ENCODE results near the gene TRPV4. TPM values are rescaled to one million over a fixed set of nuclear protein-coding genes. Genes with fewer than 3 reads are reported as not detected.

Gene TRPV4
- total and polyA plus RNA-seq, 2 experiments from 2014 or later = 0.66 to 1.1 TPM

- no peak for TF ChIP-seq ZNF462 (CRISPR knock-in tag; IDR thresholded peaks at IDR 0.05)
These were observed 5.3 kb downstream of the TRPV4 start (continued) for GRCh38 chr12:109827566-109828550.

- H3K4me1 ChIP-seq (ENCODE audit: insufficient read depth) = no peaks in the 10 kb centered on the region
- no peak overlapping the region for H3K4me3 ChIP-seq
- no peaks in the 10 kb centered on the region for H3K9me3 Mint-ChIP-seq
- no peaks in the 10 kb centered on the region for H3K9me2 ChIP-seq (ENCODE audit: insufficient read depth)
- no peaks in the 10 kb centered on the region for H3K36me3 Mint-ChIP-seq (ENCODE audit: low read depth)
- H3K27me3 Mint-ChIP-seq (ENCODE audit: insufficient read depth, low read depth, poor library complexity) = peaks cover 3% of the 10 kb centered on the region
- no peaks in the 10 kb centered on the region for H3K27me3 ChIP-seq (ENCODE audit: insufficient read depth)
- DNase-seq (ENCODE audit: low spot score) = no peak
- no peak overlapping the region for H3K4me2 ChIP-seq
- H3K4me1 Mint-ChIP-seq = peaks cover 10% of the 10 kb centered on the region; the same call in 2 of the 3 replicates
- no peaks in the 10 kb centered on the region for H4K20me1 ChIP-seq (replicated peaks; ENCODE audit: insufficient read depth)
- H3K27ac Mint-ChIP-seq = no peak overlapping the region
- no peak overlapping the region for H3K4me3 Mint-ChIP-seq
- H3F3A ChIP-seq (replicated peaks; ENCODE audit: low read depth) = no peaks in the 10 kb centered on the region
- no peaks in the 10 kb centered on the region for H3K79me2 ChIP-seq (replicated peaks; ENCODE audit: insufficient read depth)
- no peak overlapping the region for H3K27ac ChIP-seq (ENCODE audit: low read depth)
- no peak overlapping the region for H2AFZ ChIP-seq
- no peak for ATAC-seq
- H3K36me3 ChIP-seq (ENCODE audit: insufficient read depth) = no peaks in the 10 kb centered on the region
- no peak for TF ChIP-seq ZNF462 (CRISPR knock-in tag; IDR thresholded peaks at IDR 0.05)
- TF ChIP-seq ETS1 (IDR thresholded peaks at IDR 0.05) = no peak
- no peak for TF ChIP-seq STAT1 (IDR thresholded peaks at IDR 0.05; ENCODE audit: unreplicated experiment)
- no peak for TF ChIP-seq CREB1 (CRISPR knock-in tag; IDR thresholded peaks at IDR 0.05; ENCODE audit: low read depth)
- TF ChIP-seq JUNB (IDR thresholded peaks at IDR 0.05; ENCODE audit: unreplicated experiment) = no peak
- TF ChIP-seq EZH2 (IDR thresholded peaks at IDR 0.05; ENCODE audit: low read depth, unreplicated experiment) = no peak
- no peak for TF ChIP-seq EZH2phosphoT487 (IDR thresholded peaks at IDR 0.05; ENCODE audit: unreplicated experiment)
These were observed 6.1 kb downstream of the TRPV4 start for GRCh38 chr12:109827080-109827479.

Data from GM23338 (cell line).